22Rv1 (cell line): Measurements from ENCODE around the gene ZNF138.

Experiments used
- ZFX ChIP-seq: fragments of 450-650 bp; IDR thresholded peaks from 2 replicates; pipeline ENCODE4 v1.6.1; 2017; ENCODE audit warnings: antibody characterized with exemption, borderline replicate concordance
- TF ChIP-seq, protein P1 (sequence below): fragments of 450-650 bp; IDR thresholded peaks from 2 replicates; pipeline ENCODE4 v1.5.1; 2017; ENCODE audit warnings: mild to moderate bottlenecking

- TF ChIP-seq, protein P1, sequence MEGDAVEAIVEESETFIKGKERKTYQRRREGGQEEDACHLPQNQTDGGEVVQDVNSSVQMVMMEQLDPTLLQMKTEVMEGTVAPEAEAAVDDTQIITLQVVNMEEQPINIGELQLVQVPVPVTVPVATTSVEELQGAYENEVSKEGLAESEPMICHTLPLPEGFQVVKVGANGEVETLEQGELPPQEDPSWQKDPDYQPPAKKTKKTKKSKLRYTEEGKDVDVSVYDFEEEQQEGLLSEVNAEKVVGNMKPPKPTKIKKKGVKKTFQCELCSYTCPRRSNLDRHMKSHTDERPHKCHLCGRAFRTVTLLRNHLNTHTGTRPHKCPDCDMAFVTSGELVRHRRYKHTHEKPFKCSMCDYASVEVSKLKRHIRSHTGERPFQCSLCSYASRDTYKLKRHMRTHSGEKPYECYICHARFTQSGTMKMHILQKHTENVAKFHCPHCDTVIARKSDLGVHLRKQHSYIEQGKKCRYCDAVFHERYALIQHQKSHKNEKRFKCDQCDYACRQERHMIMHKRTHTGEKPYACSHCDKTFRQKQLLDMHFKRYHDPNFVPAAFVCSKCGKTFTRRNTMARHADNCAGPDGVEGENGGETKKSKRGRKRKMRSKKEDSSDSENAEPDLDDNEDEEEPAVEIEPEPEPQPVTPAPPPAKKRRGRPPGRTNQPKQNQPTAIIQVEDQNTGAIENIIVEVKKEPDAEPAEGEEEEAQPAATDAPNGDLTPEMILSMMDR: no peak
- TF ChIP-seq ZFX: no peak
Observed at GRCh38 chr7:64775289-64775688, 18.9 kb upstream of the ZNF138 start.
